ENCODE data around the gene AMOT.

DNA sequence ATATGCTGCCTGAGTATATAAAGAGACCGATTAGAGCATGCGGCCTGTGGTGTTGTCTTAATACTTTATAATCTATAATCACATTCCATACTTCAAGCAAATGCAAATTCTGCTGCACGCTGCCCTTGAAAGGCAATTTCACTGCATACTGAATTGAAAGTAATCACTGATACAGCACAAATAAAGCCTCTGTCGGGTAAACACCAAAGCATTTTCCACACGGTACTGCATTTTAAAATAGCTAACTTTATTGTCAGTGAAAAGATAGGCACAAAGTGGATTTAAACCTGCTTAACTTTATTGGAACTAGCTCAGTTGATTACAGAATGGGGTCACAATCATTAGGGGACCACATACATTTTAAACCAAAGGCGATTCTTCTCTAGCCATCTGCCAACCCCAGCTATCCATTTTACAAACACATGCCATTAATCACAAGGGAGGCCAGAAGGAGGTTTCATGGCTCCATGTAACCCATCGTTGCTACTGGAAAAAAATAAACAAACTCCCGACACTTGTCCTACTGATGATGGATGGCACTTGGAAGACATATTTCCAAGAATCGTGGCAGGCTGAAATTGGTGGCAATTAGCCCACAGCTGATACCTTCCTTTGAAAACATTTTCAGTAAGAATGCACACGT lies 65.9 kb downstream of the AMOT start:
- TF ChIP-seq POLR2AphosphoS5 (IDR thresholded peaks at IDR 0.05; ENCODE audit: low read depth, low read length) (no peak), TAF1 (IDR thresholded peaks at IDR 0.05; ENCODE audit: low read depth, low read length) (no peak), POLR2A (IDR thresholded peaks at IDR 0.05; ENCODE audit: low read depth, low read length) (no peak)
